HEK293 (cell line): ENCODE data around the gene RASAL2.

Experiments used
- CTCF ChIP-seq: fragments of 450-650 bp; formaldehyde crosslinking; IDR thresholded peaks from 2 replicates; pipeline ENCODE4 v1.5.1; 2016; ENCODE audit warnings: missing biosample characterization, missing genetic modification characterization
- MZF1 ChIP-seq: fragments of 450-650 bp; formaldehyde crosslinking; IDR thresholded peaks from 2 replicates; pipeline ENCODE4 v1.5.1; 2017; ENCODE audit warnings: missing biosample characterization, missing genetic modification characterization, borderline replicate concordance
- TCF7L2 ChIP-seq: IDR thresholded peaks from 2 replicates; pipeline ENCODE4 v1.6.1; 2011; ENCODE audit warnings: low read depth, mild to moderate bottlenecking, inconsistent platforms, low read length, moderate library complexity, borderline replicate concordance
- ZNF2 ChIP-seq: fragments of 450-650 bp; formaldehyde crosslinking; IDR thresholded peaks from 2 replicates; pipeline ENCODE4 v1.5.1; 2016; ENCODE audit warnings: missing biosample characterization, missing genetic modification characterization
- ZNF341 ChIP-seq: fragments of 450-650 bp; formaldehyde crosslinking; IDR thresholded peaks from 2 replicates; pipeline ENCODE4; 2016; ENCODE audit warnings: low read depth, missing biosample characterization, missing genetic modification characterization
- TF ChIP-seq, protein P1 (sequence below): fragments of 450-650 bp; formaldehyde crosslinking; IDR thresholded peaks from 2 replicates; pipeline ENCODE4 v1.5.1; 2016; ENCODE audit warnings: missing biosample characterization, missing genetic modification characterization

DNA sequence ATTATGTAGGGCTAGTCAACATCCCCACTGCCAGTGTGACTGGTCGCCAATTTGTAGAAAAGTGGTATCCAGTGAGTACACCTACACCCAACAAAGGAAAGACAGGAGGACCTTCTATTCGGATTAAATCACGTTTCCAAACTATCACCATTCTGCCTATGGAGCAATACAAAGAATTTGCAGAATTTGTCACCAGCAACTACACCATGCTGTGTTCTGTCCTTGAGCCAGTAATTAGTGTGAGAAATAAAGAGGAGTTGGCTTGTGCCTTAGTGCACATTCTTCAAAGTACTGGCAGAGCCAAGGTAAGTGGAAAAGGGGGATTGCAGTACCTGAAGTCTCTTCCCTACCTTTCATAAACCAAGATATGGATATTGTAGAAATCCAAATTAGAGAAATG lies 349.0 kb downstream of the RASAL2 start:
- TF ChIP-seq ZNF341 (tag by site-specific recombination) (no peak), CTCF (tag by site-specific recombination) (no peak), MZF1 (tag by site-specific recombination) (no peak), TCF7L2 (no peak), ZNF2 (tag by site-specific recombination) (no peak)
- TF ChIP-seq, protein P1, sequence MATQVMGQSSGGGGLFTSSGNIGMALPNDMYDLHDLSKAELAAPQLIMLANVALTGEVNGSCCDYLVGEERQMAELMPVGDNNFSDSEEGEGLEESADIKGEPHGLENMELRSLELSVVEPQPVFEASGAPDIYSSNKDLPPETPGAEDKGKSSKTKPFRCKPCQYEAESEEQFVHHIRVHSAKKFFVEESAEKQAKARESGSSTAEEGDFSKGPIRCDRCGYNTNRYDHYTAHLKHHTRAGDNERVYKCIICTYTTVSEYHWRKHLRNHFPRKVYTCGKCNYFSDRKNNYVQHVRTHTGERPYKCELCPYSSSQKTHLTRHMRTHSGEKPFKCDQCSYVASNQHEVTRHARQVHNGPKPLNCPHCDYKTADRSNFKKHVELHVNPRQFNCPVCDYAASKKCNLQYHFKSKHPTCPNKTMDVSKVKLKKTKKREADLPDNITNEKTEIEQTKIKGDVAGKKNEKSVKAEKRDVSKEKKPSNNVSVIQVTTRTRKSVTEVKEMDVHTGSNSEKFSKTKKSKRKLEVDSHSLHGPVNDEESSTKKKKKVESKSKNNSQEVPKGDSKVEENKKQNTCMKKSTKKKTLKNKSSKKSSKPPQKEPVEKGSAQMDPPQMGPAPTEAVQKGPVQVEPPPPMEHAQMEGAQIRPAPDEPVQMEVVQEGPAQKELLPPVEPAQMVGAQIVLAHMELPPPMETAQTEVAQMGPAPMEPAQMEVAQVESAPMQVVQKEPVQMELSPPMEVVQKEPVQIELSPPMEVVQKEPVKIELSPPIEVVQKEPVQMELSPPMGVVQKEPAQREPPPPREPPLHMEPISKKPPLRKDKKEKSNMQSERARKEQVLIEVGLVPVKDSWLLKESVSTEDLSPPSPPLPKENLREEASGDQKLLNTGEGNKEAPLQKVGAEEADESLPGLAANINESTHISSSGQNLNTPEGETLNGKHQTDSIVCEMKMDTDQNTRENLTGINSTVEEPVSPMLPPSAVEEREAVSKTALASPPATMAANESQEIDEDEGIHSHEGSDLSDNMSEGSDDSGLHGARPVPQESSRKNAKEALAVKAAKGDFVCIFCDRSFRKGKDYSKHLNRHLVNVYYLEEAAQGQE (tag by site-specific recombination): no peak
